8988T (cell line): ENCODE data around the gene IMPG2.

Source experiments
- DNase-seq: peaks from one replicate; pipeline ENCODE4 v3.0.0; 2011

The IMPG2 gene

GRCh38 chr3:101230618-101231017 is 89.8 kb downstream of the IMPG2 start:
- no peak for DNase-seq

DNA sequence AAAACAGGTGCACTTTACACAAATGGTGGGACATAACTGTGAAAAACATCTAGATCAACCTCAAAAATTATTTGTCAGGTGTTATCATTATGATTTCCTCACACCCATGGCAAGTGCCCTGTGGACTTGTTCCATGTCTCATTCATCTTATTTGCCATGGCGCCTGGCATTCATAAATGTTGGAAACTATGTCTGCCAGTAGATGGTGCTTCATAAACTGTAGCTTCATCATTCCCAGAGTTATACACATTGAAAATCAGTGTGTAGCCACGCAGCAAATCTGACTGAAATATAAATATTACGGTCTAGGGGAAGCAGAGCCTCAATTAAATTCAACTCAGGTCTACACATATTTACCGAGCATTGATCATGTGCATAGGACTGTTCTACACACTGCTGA is 90.7 kb downstream of the IMPG2 start:
- no peak for DNase-seq

- DNase-seq: no peak
Measured at GRCh38 chr3:101228441-101228840, 91.9 kb downstream of the IMPG2 start.

DNA sequence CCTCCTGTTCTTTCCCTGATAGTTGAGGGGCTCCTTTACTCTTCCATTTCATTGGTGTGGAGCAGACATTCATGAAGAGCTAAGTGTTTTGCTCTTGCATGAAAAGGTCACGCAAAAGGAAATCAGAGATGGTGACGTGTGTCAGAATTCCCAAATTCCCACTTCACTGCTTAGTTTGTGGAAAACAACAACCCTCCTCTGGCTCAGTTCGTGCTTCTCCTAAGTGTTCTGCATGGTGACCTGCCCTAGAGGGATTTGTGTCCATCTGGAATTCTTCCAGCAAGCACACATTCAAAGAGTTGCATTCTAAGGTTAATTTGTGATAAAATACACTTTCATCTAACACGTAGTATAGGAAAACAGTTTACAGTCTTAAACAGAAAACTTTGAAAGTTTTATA is 95.6 kb downstream of the IMPG2 start:
- no peak for DNase-seq

- no peak for DNase-seq
Measured at GRCh38 chr3:101223016-101223415, 97.4 kb downstream of the IMPG2 start.

DNA sequence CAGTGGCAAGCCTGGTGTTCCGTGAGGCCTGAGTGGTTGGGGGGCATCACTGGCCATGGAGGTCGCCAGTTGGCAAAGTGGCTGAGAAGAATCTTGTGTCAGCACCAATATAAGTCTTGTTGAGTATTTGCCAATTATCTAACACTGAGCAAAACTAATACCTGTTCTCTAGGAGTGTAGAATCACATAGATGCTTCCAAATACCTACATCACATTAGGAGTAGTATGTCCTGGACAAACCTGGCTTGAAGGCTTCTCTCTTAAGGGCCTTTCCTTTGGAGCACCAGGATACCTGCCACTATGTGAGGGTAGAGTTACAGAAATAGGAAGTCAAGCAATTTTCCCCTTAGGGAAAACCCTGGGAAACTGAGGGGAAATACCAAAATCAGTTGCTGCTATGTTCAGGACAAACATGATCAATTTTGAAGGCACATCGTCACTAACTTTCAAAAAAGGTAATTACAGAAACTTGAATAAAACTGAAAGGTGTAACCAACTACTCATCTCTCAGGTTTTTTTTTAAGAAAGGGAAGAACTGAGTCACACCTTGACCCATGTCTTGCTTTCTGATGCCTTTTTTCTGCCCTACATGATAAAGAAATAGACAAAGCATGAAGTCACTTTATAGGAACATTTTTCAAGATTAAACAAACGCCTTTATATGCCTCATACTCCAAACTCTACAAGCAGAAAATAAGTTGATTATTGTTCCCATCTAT is 100.4 kb downstream of the IMPG2 start:
- no peak for DNase-seq

GRCh38 chr3:101217472-101218245 is 102.7 kb downstream of the IMPG2 start:
- no peak for DNase-seq

GRCh38 chr3:101216710-101217465 is 103.5 kb downstream of the IMPG2 start:
- DNase-seq: no peak

DNA sequence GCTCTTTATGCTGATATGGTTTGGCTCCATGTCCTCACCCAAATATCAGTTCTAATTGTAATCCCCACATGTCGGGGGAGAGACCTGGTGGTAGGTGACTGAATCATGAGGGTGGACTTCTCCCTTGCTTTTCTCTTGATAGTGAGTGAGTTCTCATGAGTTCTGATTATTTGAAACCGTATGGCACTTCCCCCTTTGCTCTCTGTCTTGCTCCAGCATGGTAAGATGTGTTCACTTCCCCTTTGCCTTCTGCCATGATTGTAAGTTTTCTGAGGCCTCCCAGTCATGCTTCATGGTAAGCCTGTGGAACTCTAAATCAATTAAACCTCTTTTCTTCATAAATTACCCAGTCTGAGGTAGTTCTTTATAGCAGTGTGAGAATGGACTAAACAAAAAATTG is 107.6 kb downstream of the IMPG2 start:
- no peak for DNase-seq

GRCh38 chr3:101204246-101204645 is 116.1 kb downstream of the IMPG2 start:
- DNase-seq: no peak

DNA sequence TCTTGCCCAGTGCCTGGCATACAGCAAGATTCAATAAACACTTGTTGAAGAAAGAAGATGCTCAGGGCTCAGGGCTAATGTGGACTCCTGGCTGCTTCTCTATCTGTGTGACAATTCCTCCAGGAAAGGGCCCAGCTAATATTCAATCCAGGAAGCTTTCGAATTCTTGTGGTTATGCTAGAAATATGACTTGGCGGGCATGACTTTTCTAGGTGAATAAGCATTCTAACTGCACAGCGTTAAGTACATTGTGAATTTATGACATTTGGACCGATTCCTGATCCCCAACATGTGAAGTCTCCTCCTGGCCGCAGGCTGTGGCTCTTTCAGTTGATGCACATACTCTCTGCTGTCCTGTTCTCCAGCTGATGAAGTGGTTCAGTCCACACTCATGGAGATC is 117.0 kb downstream of the IMPG2 start:
- DNase-seq: no peak

GRCh38 chr3:101202640-101203039 is 117.7 kb downstream of the IMPG2 start:
- DNase-seq: no peak

DNA sequence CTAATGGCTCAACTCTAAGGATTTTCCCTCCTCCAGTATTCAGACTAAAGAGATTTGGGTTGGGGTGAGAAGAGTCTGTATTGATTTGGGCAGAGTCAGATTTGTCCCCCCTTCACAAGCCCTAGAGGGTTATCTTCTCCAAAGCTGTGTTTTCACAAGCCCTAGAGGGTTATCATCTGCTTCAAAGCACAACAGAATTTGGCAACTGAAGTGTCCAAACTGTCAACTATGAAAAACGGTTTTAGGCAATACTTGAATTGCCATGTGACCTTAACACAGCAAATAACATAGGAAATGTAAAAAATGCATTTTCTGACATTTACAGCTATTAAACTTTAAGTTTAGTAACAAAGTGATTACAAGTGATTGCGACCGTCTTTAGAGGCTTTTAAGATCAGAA is 119.9 kb downstream of the IMPG2 start:
- no peak for DNase-seq

DNA sequence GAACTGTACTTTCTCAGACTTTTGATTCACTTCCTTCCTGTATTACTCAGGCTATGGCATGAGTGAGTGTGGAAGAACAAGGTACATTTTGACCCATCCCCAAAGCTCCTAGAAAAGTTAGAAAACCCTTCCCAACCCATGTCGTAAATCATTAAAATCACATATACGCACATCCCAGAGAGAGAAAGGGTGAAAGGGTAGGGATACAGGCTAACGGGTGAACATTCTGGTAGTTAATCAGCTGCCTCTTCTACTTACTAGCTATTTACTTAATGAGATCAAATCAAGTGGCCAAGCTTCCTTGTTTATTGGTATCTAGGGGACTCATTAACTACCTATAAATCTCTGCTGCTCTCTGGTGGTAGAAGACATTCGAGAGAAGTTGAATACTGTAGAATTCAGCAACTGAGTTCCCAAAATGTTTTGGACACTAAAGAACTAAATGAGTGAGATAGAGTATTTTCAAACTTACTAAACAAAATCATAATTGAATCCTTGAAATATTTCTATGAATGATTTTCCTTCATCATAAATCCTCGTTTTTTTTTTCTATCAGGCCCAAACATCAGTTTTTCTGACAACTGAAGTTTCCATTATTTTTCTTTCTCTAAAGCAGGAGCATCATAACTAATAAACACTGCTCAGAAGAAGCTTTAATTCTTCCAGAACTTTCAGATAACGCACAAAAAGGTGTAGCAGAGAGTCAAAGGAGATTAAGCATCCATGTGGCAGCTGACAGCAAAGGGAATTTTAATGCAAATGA is 124.2 kb downstream of the IMPG2 start:
- DNase-seq: no peak

GRCh38 chr3:101194392-101194791 is 126.0 kb downstream of the IMPG2 start:
- DNase-seq: no peak

GRCh38 chr3:101193957-101194356 is 126.4 kb downstream of the IMPG2 start:
- DNase-seq: no peak

- no peak for DNase-seq
Measured at GRCh38 chr3:101189796-101190195, 130.6 kb downstream of the IMPG2 start.

GRCh38 chr3:101189176-101189575 is 131.2 kb downstream of the IMPG2 start:
- DNase-seq: no peak

GRCh38 chr3:101185341-101185740 is 135.0 kb downstream of the IMPG2 start:
- DNase-seq: no peak

DNA sequence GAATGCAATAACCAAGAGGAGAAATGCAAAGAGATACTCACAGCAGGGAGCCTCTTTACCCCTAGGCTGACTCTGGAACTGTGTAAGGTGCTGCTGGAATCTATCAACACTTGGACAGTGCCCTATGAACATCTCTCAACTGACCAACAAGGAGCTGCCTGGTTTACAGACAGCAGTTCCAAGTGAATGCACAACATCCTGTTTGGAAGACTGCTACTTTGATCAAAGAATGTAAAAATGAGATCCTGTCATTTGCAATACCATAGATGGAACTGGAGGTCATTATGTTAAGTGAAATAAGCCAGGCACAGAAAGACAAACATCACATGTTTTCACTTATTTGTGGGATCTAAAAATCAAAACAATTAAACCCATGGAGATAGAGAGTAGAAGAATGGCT is 136.3 kb downstream of the IMPG2 start:
- no peak for DNase-seq

- no peak for DNase-seq
Measured at GRCh38 chr3:101183151-101183550, 137.2 kb downstream of the IMPG2 start.

- no peak for DNase-seq
Measured at GRCh38 chr3:101182734-101183133, 137.6 kb downstream of the IMPG2 start.

GRCh38 chr3:101181801-101182200 is 138.6 kb downstream of the IMPG2 start:
- DNase-seq: no peak
